IMR-90 (cell line): ENCODE results near the gene DCHS1. TPM values are rescaled to one million over a fixed set of nuclear protein-coding genes. Genes with fewer than 3 reads are reported as not detected.

Experiments
- ATAC-seq: fragments of 200-7000 bp; cut with Tn5 transposase; 2 replicates; pipeline ENCODE4 v1.9.1; 2020; ENCODE audit warnings: low read depth, mild to moderate bottlenecking, moderate library complexity
- BruUV-seq: library from RNA; stranded (reverse); fragments of 400-500 nt; replicated peaks from 2 replicates; lab custom pipeline; 2021; lab: Mats Ljungman, UMichigan
- CTCF ChIA-PET: fragments of 300-600 bp; formaldehyde crosslinking; extraction: SDS; loops from one replicate; lab custom pipeline; 2021; ENCODE audit warnings: antibody characterized with exemption; lab: Yijun Ruan, JAX
- POLR2A ChIA-PET: fragments of 300-600 bp; sonication (Branson Sonifier 250); formaldehyde crosslinking; loops from one replicate; lab custom pipeline; 2022; ENCODE audit warnings: antibody characterized with exemption; ENCODE audit not compliant: unreplicated experiment; lab: Charles Lee
- DNase-seq: peaks from one replicate; pipeline ENCODE4 v3.0.0; 2013
- H2AFZ ChIP-seq: replicated peaks from 2 replicates; pipeline ENCODE3; 2013; ENCODE audit warnings: low read length, mild to moderate bottlenecking; ENCODE audit not compliant: poor library complexity
- H2AK5ac ChIP-seq: 2 replicates; pipeline ENCODE4 v1.6.1; 2013; ENCODE audit warnings: low read depth, low read length, inconsistent platforms
- H2AK9ac ChIP-seq: replicated peaks from 2 replicates; pipeline ENCODE3; 2013; ENCODE audit warnings: mild to moderate bottlenecking, low read depth, low read length, moderate library complexity; ENCODE audit not compliant: poor library complexity
- H2BK120ac ChIP-seq: 2 replicates; pipeline ENCODE4 v1.6.1; 2013; ENCODE audit warnings: low read depth, low read length, inconsistent platforms
- H2BK15ac ChIP-seq: 3 replicates; pipeline ENCODE4 v1.6.1; 2013; ENCODE audit warnings: low read depth, low read length, inconsistent platforms
- H2BK20ac ChIP-seq: 2 replicates; pipeline ENCODE4 v1.6.1; 2013; ENCODE audit warnings: low read depth, mild to moderate bottlenecking, inconsistent platforms, low read length, moderate library complexity
- H2BK5ac ChIP-seq: 2 replicates; pipeline ENCODE4 v1.6.1; 2013; ENCODE audit warnings: mild to moderate bottlenecking, low read depth, low read length, inconsistent platforms; ENCODE audit not compliant: poor library complexity, severe bottlenecking
- H3K14ac ChIP-seq: replicated peaks from 2 replicates; pipeline ENCODE4 v1.6.1; 2013; ENCODE audit warnings: low read depth, low read length, inconsistent platforms
- H3K18ac ChIP-seq: 2 replicates; pipeline ENCODE4 v1.6.1; 2013; ENCODE audit warnings: low read depth, low read length, control low read depth
- H3K23ac ChIP-seq: 2 replicates; pipeline ENCODE4 v1.6.1; 2013; ENCODE audit warnings: low read depth, low read length, inconsistent platforms
- H3K27ac ChIP-seq: 2 replicates; pipeline ENCODE4 v1.5.1; 2013; ENCODE audit warnings: mild to moderate bottlenecking, control low read depth, low read length; ENCODE audit not compliant: insufficient read depth
- H3K27me3 ChIP-seq: 2 replicates; pipeline ENCODE4 v1.6.1; 2013; ENCODE audit warnings: low read length; ENCODE audit not compliant: control insufficient read depth, insufficient read depth
- H3K36me3 ChIP-seq: 2 replicates; pipeline ENCODE4 v1.6.1; 2013; ENCODE audit warnings: low read length, mixed read lengths; ENCODE audit not compliant: control insufficient read depth, insufficient read depth
- H3K4ac ChIP-seq: 2 replicates; pipeline ENCODE4 v1.6.1; 2013; ENCODE audit warnings: low read depth, low read length, inconsistent platforms
- H3K4me1 ChIP-seq: 2 replicates; pipeline ENCODE4 v1.6.1; 2013; ENCODE audit warnings: low read length, mixed read lengths; ENCODE audit not compliant: control insufficient read depth, insufficient read depth
- H3K4me2 ChIP-seq: 2 replicates; pipeline ENCODE4 v1.6.1; 2013; ENCODE audit warnings: low read depth, mild to moderate bottlenecking, control low read depth, low read length, moderate library complexity
- H3K4me3 ChIP-seq: 2 replicates; pipeline ENCODE4 v1.5.1; 2013; ENCODE audit warnings: low read depth, mild to moderate bottlenecking, control low read depth, low read length, moderate library complexity; ENCODE audit not compliant: insufficient read depth
- H3K56ac ChIP-seq: 2 replicates; pipeline ENCODE4 v1.6.1; 2013; ENCODE audit warnings: low read length, inconsistent platforms; ENCODE audit not compliant: insufficient read depth; ENCODE audit errors: extremely low read depth
- H3K79me1 ChIP-seq, 2 experiments: 2 replicates each; pipeline ENCODE4 v1.6.1; 2013; ENCODE audit warnings: low read length in 2 of 2, inconsistent platforms in 1 of 2, low read depth in 1 of 2
- H3K9ac ChIP-seq: 2 replicates; pipeline ENCODE4 v1.6.1; 2013; ENCODE audit warnings: low read depth, low read length, control low read depth
- H3K9me1 ChIP-seq: 2 replicates; pipeline ENCODE4 v1.6.1; 2013; ENCODE audit warnings: low read length, inconsistent platforms; ENCODE audit not compliant: insufficient read depth
- H3K9me3 ChIP-seq: 2 replicates; pipeline ENCODE4 v1.6.1; 2013; ENCODE audit warnings: low read length; ENCODE audit not compliant: control insufficient read depth, insufficient read depth
- H4K20me1 ChIP-seq: 2 replicates; pipeline ENCODE4 v1.6.1; 2013; ENCODE audit warnings: low read length, inconsistent platforms; ENCODE audit not compliant: insufficient read depth
- H4K5ac ChIP-seq: 2 replicates; pipeline ENCODE4 v1.6.1; 2013; ENCODE audit warnings: mild to moderate bottlenecking, low read depth, low read length, control low read depth
- H4K8ac ChIP-seq, 2 experiments: 2 replicates each; pipeline ENCODE4 v1.6.1; 2013; ENCODE audit warnings: low read depth in 2 of 2, low read length in 2 of 2, control low read depth in 1 of 2, inconsistent platforms in 1 of 2
- H4K91ac ChIP-seq: 2 replicates; pipeline ENCODE4 v1.6.1; 2013; ENCODE audit warnings: low read depth, low read length, inconsistent platforms; ENCODE audit not compliant: insufficient read depth
- BHLHE40 ChIP-seq: fragments of 150-350 bp; IDR thresholded peaks from 2 replicates; pipeline ENCODE4 v1.6.1; 2016; ENCODE audit warnings: mild to moderate bottlenecking, low read depth, low read length
- CEBPB ChIP-seq: IDR thresholded peaks from 2 replicates; pipeline ENCODE4 v1.6.1; 2012; ENCODE audit warnings: low read depth, low read length, improper control_type of control experiment
- CHD1 ChIP-seq: IDR thresholded peaks from 2 replicates; pipeline ENCODE4 v1.6.1; 2012; ENCODE audit warnings: low read depth, low read length, improper control_type of control experiment
- CTCF ChIP-seq: conservative IDR thresholded peaks from 2 replicates; pipeline ENCODE4 v1.5.1; 2012; ENCODE audit warnings: mild to moderate bottlenecking, low read depth, low read length, improper control_type of control experiment
- ELK1 ChIP-seq: fragments of 150-350 bp; IDR thresholded peaks from 2 replicates; pipeline ENCODE4 v1.6.1; 2016; ENCODE audit warnings: low read depth, mild to moderate bottlenecking, low read length, moderate library complexity, borderline replicate concordance
- FOS ChIP-seq: fragments of 150-350 bp; IDR thresholded peaks from 2 replicates; pipeline ENCODE4 v1.6.1; 2016; ENCODE audit warnings: low read depth, low read length
- MAFK ChIP-seq: IDR thresholded peaks from 2 replicates; pipeline ENCODE4 v1.6.1; 2012; ENCODE audit warnings: low read depth, low read length, improper control_type of control experiment
- MAZ ChIP-seq: IDR thresholded peaks from 2 replicates; pipeline ENCODE4 v1.6.1; 2012; ENCODE audit warnings: low read depth, mild to moderate bottlenecking, low read length, improper control_type of control experiment, moderate library complexity, borderline replicate concordance
- MXI1 ChIP-seq: IDR thresholded peaks from 2 replicates; pipeline ENCODE4 v1.6.1; 2012; ENCODE audit warnings: low read depth, mild to moderate bottlenecking, low read length, moderate library complexity, borderline replicate concordance
- NFE2L2 ChIP-seq: fragments of 150-350 bp; IDR thresholded peaks from 2 replicates; pipeline ENCODE4 v1.6.1; 2016; ENCODE audit warnings: low read depth, mild to moderate bottlenecking, low read length
- RAD21 ChIP-seq: IDR thresholded peaks from 2 replicates; pipeline ENCODE4 v1.6.1; 2012; ENCODE audit warnings: low read length, improper control_type of control experiment
- RFX5 ChIP-seq: IDR thresholded peaks from 2 replicates; pipeline ENCODE4 v1.8.0; 2012; ENCODE audit warnings: low read depth, mild to moderate bottlenecking, low read length, moderate library complexity
- SMC3 ChIP-seq: fragments of 150-350 bp; IDR thresholded peaks from 2 replicates; pipeline ENCODE4 v1.6.1; 2016; ENCODE audit warnings: low read depth, mild to moderate bottlenecking, antibody characterized with exemption, low read length, moderate library complexity
- USF2 ChIP-seq: fragments of 150-350 bp; IDR thresholded peaks from 2 replicates; pipeline ENCODE4 v1.6.1; 2017; ENCODE audit warnings: mild to moderate bottlenecking, antibody characterized with exemption, low read length, low read depth
- WGBS, 2 experiments: methylation state at CpG; one replicate each; pipeline versions ENCODE4 v1.1.5 to v1.1.7; 2013; ENCODE audit warnings: missing lambda C conversion rate in 2 of 2; ENCODE audit not compliant: insufficient read length in 1 of 2; ENCODE audit errors: extremely low coverage in 2 of 2; 5-methylcytosine and 5-hydroxymethylcytosine counted together
- dilution Hi-C: fragments of 300-500 bp; cut with HindIII; formaldehyde crosslinking; loops from one replicate; pipeline ENCODE4 v1.14.3; 2018; ENCODE audit warnings: low sequenced_read_pairs; ENCODE audit not compliant: unreplicated experiment
- in situ Hi-C: fragments of 300-500 bp; cut with MboI; formaldehyde crosslinking; loops from 3 replicates; pipeline ENCODE4 v1.14.3; 2019; ENCODE audit warnings: low sequenced_read_pairs, inconsistent platforms, mixed read lengths
- intact Hi-C: fragments of 100-400 bp; cut with micrococcal nuclease; formaldehyde crosslinking; loops from 2 replicates; pipeline ENCODE4 v1.10.0; 2022
- polyA plus RNA-seq, 3 experiments: library from polyadenylated mRNA; depleted of rRNA; stranded (reverse); fragments of >200 nt; gene quantifications; 2 replicates each; pipeline ENCODE4 v1.2.3, GENCODE V29; 2012; ENCODE audit warnings: low replicate concordance in 1 of 3
- total RNA-seq: library from RNA; depleted of rRNA; stranded (reverse); fragments of >200 nt; gene quantifications from 2 replicates; pipeline ENCODE4 v1.2.3, GENCODE V29; 2012

DCHS1 gene
- total and polyA plus RNA-seq, 2 of the 4 experiments (the other 2 are of a cell fraction) = 1.4 to 3.3 TPM

- H2AK9ac ChIP-seq = peak overlapping the region; percentile 99
- dilution Hi-C loops (no loop called here), intact Hi-C loops (loop anchor here (5.0 kb wide), 2 partner anchors 200 to 305 kb away; partner anchors contain the start of genes ARFIP2 and TIMM10B), in situ Hi-C loops (loop anchor here (5.0 to 10.0 kb wide), 2 partner anchors 65 to 298 kb away; partner anchors contain the start of gene TPP1)
- H3K4me1 ChIP-seq = peaks cover 5% of the 10 kb centered on the region
- POLR2A ChIA-PET = interaction anchor here (1.1 to 1.5 kb wide), 2 partner anchors 76 to 78 kb away, joined by 4 to 5 read pairs; no protein-coding TSS in a partner anchor
- peaks cover 7% of the 10 kb centered on the region; the same call in 1 of the 2 replicates for H4K20me1 ChIP-seq
- CTCF ChIA-PET = interaction anchor here (0.6 to 2.7 kb wide), 10 partner anchors 10 to 303 kb away, joined by 3 to 17 read pairs (median 4); partner anchors contain the start of genes ILK and TPP1
- H3K14ac ChIP-seq = peak overlapping the region; percentile 81
- no peaks in the 10 kb centered on the region for H3K27me3 ChIP-seq
- peaks cover 9% of the 10 kb centered on the region for H3K36me3 ChIP-seq
- peak overlapping the region; percentile 82 for H3K56ac ChIP-seq
- no peak for TF ChIP-seq CHD1
- no peak for TF ChIP-seq CTCF
- no peak for TF ChIP-seq MAFK
- TF ChIP-seq BHLHE40 = no peak
- no peak for TF ChIP-seq FOS
- TF ChIP-seq USF2 = no peak
- no peak for TF ChIP-seq SMC3
- TF ChIP-seq ELK1 = no peak
- no peak for TF ChIP-seq CEBPB
- TF ChIP-seq RAD21 = no peak
- TF ChIP-seq RFX5 = no peak
- no peak for TF ChIP-seq NFE2L2
- TF ChIP-seq MXI1 = no peak
- no peak for TF ChIP-seq MAZ
- peak overlapping the region; percentile 86 for H3K27ac ChIP-seq
- DNase-seq (no peak), ATAC-seq (peak; percentile 10)
- peak overlapping the region; percentile 90 for H2AK5ac ChIP-seq
- H4K5ac ChIP-seq = peak overlapping the region; percentile 81
- no peak overlapping the region for H2BK20ac ChIP-seq
- H3K23ac ChIP-seq = peak overlapping the region; percentile 90
- peak overlapping the region; percentile 97 for H3K4me2 ChIP-seq
- H2BK15ac ChIP-seq = no peak overlapping the region; the same call in 2 of the 3 replicates
- BruUV-seq = no TSS peak
- H3K4me3 ChIP-seq = peak overlapping the region; percentile 77
- peak overlapping the region; percentile 90 for H2BK5ac ChIP-seq
- H3K18ac ChIP-seq = peak overlapping the region; percentile 38; the same call in 1 of the 2 replicates
- peak overlapping the region; percentile 92 for H4K91ac ChIP-seq
- peaks cover 13 to 27% of the 10 kb centered on the region in 2 experiments for H3K79me1 ChIP-seq
- H3K9ac ChIP-seq = peak overlapping the region; percentile 90
- no peaks in the 10 kb centered on the region for H3K9me3 ChIP-seq
- peak overlapping the region; percentile 35; the same call in 1 of the 2 replicates for H2BK120ac ChIP-seq
- H3K9me1 ChIP-seq = peaks cover 6% of the 10 kb centered on the region
- H3K4ac ChIP-seq = peak overlapping the region; percentile 91
- peak overlapping the region; percentile 97 for H2AFZ ChIP-seq
- H4K8ac ChIP-seq = peak overlapping the region; percentile 77 to 85
- no CpG with 5 or more reads among the region's 10 CpGs for WGBS, 2 experiments
Measured at GRCh38 chr11:6682591-6682935, 27.0 kb upstream of the DCHS1 start.
